Lung microvascular endothelial cell (primary cell): ENCODE results near the gene FBLN2. TPM values are rescaled to one million over a fixed set of nuclear protein-coding genes. Genes with fewer than 3 reads are reported as not detected.
"Not testable (repeated sequence)": the region's sequence is repeated elsewhere in the genome, so short reads cannot be mapped to it uniquely, and the experiment has no call there.

ENCODE experiments used
- DNase-seq, 2 donors: peaks; one replicate each; pipeline versions ENCODE4 v3.0.0 to v3.0.0-alpha.2; 2010; ENCODE audit warnings: low read depth in 2 of 2
- total RNA-seq: library from RNA; depleted of rRNA; stranded (reverse); fragments of >200 nt; gene quantifications from 2 replicates; pipeline ENCODE4 v1.2.1, GENCODE V29; 2014

FBLN2 gene
- 2.6 and 10.9 TPM in 2 replicates for total RNA-seq

DNA sequence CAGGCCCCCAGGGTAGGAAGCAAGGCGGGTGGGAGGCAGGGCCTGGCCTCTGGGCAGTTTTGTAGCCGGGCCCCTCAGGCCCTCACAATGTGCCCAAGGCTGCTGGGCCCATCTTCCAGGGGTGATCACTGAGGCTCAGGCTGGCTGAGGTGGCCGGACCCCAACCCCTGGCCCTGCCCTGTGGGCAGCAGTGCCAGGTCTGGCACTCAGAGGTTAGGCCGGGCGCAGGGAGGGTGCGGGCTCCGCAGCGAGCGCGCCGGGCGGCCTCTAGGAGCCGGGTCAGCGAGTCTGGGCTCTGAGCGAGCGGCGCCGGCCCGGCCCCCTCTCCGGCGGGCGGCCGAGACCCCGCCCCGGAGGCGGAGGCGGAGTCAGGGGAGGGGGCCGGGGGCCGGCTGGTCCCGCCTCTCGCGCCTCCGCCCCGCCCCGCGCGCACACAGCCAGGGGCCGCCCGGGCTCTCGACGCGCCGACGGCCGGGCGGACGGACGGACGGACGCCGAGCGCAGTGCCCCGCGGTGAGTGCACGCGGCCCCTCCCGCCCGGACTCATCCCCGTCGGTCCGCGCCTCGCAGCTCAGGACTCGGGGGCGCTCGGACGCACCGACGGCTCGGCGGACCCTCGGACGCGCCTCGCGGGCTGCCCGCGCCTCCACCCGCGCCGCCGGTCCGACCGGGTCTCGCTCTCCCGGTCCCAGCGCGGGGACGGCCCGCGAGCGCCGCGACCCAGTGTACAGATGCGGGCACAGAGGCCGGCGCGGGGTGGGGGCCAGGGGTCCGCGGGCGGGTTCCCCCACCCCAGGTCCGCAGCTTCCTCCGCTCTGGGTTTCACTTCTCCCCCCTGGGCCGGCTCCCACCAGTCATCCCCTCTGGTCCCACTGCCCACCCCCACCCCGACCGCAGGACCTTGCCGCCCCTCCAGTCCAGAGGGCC, at the start of gene FBLN2:
TSS of gene FBLN2 (plus strand) at position 430 of the 927 bp plus-strand sequence. CDS start 21,231 bp downstream, outside the sequence.
- peak in 1 of 2 donors; percentile 65 for DNase-seq

GRCh38 chr3:13499246-13499645, 49.7 kb upstream of the FBLN2 start:
- DNase-seq, result not testable (repeated sequence)

- DNase-seq, result peak; percentile 31 to 45
Observed at GRCh38 chr3:13500133-13500885, 48.6 kb upstream of the FBLN2 start.

GRCh38 chr3:13501056-13501455, 47.9 kb upstream of the FBLN2 start:
- no peak for DNase-seq

DNA sequence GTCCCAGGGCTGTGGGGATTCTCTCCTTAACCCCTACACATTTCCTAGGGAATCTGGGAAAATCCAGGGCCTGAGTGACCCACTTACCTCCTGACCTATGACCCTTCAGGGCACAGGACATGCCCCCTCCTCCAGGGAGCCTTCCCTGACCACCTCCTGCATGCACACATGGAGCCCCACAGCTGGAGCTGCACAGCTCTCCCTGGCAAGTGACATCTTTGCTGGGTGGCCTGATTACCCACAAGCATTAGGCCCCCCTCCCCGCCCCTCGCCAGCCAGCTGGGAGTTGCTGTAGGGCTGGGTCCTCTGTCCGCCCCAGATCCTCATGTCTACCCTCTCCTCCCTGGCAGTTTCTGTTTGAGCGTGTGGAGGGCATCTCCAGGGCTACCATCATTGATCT, 47.4 kb upstream of the FBLN2 start:
- DNase-seq, result no peak

- DNase-seq, result no peak
Observed at GRCh38 chr3:13501958-13502790, 46.8 kb upstream of the FBLN2 start.

- DNase-seq, result no peak
Observed at GRCh38 chr3:13502791-13503060, 46.2 kb upstream of the FBLN2 start.

DNA sequence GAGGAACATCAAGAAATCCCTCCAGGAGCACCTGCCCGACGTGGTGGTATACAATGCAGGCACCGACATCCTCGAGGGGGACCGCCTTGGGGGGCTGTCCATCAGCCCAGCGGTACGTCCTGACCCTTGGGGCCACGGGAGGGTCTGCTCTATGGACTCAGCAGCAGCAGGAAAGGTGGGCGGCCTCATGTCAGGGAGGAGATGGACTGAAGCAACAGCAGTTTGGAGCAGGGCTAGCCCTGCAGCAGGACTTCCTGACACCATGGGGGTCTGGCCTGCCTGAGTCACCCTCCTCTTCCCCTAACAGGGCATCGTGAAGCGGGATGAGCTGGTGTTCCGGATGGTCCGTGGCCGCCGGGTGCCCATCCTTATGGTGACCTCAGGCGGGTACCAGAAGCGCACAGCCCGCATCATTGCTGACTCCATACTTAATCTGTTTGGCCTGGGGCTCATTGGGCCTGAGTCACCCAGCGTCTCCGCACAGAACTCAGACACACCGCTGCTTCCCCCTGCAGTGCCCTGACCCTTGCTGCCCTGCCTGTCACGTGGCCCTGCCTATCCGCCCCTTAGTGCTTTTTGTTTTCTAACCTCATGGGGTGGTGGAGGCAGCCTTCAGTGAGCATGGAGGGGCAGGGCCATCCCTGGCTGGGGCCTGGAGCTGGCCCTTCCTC, 44.6 kb upstream of the FBLN2 start:
- no peak for DNase-seq

GRCh38 chr3:13505147-13506130, 43.5 kb upstream of the FBLN2 start:
- DNase-seq, result no peak

DNA sequence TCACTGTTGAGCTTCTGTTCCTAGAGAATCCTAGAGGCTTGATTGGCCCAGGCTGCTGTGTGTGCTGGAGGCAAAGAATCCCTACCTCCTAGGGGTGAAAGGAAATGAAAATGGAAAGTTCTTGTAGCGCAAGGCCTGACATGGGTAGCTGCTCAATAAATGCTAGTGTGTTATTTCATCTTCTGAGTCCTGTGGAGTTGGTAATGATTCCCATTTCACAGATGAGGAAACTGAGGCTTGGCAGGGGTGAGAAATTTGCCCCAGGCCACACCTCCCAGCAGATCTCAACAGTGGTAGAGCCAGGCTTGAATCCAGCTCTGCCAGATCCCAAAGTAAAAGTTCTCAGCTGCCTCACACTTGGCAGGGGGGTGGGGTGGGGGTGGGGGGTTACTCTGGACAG, 42.7 kb upstream of the FBLN2 start:
- DNase-seq, result no peak

DNA sequence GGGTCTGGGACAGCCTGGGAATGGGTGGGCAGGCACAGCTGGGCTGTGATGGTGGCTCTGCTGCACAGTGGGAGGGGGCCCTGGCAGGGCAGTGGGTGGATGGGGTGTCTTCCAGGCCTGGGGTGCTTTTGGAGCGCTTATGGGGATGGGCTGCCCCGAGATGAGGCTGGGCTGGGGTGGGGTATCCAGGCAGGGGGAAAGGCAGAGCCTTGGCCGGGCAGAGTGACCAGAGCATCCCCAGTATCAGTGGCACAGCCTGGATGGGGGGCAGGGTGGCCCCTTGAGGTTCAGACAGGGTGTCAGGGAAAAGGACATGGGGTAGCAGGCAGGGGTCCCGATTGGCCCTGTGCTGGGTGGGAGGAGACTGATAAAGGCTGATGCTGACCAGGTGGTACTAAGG, 42.2 kb upstream of the FBLN2 start:
- DNase-seq, result no peak

- no peak for DNase-seq
Observed at GRCh38 chr3:13507247-13507569, 41.7 kb upstream of the FBLN2 start.

DNA sequence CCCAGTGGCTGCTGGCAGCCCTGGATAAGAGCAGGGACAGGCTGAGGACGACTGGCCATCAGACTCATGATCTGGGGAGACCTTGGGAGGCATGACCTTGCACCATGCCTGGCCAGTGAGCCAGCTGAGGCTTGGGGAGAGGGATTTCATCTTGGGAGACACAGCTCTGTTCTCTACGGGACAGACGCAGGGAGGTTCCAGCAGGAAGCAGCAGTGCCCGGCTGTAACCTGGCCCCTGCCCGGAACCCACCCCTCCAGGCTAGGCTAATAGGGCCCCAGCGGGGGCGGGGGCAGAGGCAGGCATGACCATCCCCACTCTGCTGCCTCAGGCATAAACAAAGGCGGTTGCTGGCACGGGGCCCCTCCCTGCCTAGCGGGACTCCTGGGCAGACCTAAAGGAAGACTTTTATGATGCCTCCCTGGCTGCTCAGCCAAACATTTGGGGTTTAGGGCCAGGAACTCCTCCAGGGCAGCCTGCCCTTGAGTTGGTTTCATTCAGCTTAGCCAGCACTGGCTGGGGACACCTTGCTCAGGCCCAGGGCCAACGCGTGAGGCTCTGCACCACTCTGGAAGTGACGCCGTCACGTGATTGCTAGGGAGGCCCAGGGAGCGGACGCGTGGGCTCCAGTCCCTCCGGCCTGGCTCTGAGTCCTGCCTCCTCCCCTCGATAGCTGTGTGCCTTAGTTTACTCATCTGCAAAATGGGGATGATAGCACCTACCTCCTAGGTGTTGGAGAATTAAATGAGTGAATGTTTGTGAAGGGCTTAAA, 41.2 kb upstream of the FBLN2 start:
- peak in 1 of 2 donors; percentile 19 for DNase-seq

GRCh38 chr3:13508496-13508895, 40.4 kb upstream of the FBLN2 start:
- DNase-seq, result no peak

DNA sequence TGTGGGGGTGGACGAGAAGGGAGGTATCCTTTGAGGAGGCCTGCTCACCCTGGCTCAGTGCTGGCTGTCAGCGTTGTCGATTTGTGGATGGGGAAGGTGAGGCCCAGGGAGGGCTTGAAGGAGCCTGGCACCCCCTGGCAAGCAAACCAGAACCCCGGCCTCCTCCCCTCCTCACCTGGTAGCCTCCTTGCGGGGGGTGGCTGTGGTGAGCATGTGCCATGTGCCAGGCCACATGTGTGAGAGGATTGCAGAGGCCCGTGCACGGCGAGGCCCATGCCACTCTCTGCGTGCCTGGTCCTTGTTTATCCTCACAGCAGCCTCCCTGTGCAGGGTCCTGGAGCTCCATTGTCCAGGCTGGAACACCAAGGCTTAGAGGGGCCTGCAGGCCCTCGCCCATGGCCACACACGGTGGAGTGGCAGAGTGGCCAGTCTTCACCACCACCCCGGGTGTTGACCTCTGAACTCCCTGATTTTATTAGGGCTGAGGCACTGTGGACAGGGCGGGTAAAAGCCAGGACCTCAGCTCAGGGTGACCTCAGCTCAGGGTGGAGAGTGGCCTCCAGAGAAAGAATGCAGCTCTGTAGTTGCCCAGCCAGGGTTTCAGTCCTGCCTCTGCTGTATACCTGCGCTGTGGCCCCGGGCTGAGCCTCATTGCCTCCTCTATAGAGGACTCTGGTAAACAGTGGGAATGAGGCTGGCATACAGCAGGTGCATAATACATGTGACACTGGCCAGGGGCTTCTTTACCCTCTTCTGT, 39.7 kb upstream of the FBLN2 start:
- DNase-seq, result no peak

DNA sequence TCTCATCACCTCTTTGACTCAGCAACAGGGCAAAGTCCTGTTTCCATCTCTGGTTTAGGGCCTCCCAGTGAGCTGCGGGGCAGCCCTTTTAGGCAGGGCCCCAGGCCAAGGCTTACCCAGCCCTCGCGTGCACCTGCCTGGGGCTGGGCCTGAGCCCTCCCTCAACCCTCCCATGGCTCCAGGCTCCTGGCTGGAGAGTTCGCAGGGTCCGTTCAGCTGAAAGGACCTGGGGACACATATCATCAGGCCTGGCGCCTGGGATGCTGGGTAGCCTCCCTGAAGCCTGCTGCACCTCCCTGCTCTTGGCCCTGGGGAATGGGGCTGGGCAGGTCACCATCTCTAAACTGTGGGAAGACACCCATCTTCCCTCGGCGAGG, 39.1 kb upstream of the FBLN2 start:
- no peak for DNase-seq

DNA sequence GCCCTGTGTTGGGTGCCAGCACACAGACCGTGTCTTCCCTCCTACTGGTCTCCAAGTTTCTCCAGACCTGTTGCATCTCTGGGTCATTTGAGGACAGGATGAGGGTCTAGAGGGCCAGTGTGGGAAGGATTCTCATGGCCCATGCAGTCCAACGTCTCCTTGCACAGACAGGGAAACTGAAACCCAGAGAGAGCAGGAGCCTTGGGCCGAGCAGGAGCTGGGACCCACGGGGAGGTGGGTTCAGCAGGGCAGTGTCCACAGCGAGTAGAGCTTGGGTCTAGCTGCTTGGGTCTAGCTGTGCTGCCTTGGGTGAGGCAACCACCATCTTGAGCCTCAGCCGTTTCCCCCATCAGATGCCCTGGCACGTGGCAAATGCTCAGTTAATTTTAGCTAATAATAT, 36.5 kb upstream of the FBLN2 start:
- DNase-seq, result no peak

- no peak for DNase-seq
Observed at GRCh38 chr3:13513051-13513912, 35.6 kb upstream of the FBLN2 start.
